Fibroblast of peridontal ligament (primary cell): ENCODE measurements around the gene ZDHHC24.
"Not testable (repeated sequence)": the region's sequence is repeated elsewhere in the genome, so short reads cannot be mapped to it uniquely, and the experiment has no call there.

Experiments
- DNase-seq: peaks from one replicate; pipeline ENCODE4 v3.0.0-alpha.2; 2010; ENCODE audit errors: extremely low read depth

The ZDHHC24 gene

DNA sequence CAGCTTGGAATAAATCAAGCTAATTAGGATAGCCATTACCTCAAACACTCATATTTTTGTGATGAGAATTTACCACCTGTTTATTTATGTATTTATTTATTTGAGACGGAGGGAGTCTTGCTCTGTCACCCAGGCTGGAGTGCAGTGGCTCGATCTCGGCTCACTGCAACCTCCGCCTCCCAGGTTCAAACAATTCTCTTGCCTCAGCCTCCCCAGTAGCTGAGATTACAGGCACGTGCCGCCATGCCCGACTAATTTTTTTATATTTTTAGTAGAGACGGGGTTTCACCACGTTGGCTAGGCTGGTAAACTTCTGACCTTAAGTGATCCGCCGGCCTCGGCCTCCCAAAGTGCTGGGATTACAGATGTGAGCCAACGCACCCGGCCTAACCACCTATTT lies 896 bp downstream of the ZDHHC24 start:
- not testable (repeated sequence) for DNase-seq

DNA sequence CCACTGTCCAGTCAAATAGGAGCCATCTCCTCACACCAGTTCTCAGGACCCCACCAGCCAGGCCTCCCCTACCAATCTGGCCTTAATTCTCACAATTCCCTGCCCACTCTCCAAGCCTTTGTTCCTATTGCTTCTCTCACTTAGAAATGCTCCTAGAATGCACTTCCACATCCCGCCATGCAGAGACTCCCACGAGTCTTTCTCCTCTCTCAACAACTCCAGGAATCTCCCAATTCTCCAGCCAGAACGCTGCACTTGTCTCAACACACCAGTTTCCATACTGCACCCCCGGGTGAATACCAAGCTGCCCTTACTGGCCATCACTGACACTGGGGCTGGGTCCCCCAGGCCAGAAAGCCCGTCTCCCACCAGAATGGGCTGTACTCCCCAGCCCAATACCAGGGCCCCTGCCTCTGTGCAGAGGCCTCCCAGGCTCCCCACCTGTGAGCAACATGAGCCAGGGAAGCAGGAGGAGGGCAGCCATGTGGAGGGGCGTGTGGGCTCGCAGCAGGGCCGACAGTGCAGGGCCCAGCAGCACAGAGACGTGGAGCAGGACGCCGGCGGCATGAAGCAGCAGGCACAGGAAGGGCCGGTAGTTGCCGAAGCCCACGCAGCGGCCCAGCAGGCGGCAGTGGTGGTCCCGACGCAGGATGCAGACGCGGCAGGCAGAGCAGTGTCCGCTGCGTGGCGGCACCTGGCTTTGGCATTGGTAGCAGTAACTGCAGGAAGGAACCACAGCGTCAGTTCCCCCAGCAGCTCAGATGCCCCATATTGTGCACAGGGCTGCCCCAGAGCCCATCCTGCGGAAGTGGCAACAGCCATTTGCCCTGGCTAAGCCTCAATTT lies 2.4 kb downstream of the ZDHHC24 start:
- peak; percentile 34 for DNase-seq

DNA sequence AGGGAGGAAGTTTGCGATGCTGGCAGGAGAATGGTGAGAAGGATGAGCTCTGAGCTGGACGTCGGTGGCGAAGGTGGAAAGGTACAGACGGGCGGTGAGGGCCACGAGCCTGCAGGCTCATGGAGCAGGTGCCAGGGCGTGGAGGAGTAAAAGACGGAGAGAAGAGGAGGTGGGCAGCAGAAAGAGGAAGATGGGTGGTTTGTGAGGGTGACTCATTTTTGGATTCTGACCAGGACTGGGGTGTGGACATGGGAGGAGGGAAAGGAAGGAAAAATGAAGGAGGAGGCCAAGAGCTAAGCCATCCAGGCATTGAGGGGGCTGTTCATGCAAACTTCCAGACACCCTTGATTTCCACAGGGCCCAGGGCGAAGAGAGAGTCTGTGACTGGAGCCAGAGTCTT lies 3.5 kb downstream of the ZDHHC24 start:
- peak; percentile 22 for DNase-seq

DNA sequence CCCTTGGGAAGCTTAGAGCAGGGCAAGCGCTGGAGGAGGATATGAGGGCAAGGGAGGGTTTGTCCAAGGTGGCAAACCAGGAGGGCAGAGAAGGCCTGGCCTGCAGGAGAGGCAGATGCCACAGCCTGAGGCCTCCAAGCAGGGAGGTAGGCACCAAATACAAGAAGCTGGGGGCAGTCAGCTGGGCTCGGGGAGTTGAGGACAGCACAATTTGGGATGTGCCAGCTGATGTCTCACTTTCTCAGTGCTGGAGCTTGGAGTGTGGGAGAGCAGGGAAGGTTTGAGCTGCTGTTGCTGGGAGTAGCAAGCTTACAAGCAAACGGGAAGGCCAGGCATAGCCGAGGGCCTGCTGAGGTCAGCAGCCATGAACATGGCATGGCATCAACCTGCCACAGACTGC lies 4.0 kb downstream of the ZDHHC24 start:
- no peak for DNase-seq

DNA sequence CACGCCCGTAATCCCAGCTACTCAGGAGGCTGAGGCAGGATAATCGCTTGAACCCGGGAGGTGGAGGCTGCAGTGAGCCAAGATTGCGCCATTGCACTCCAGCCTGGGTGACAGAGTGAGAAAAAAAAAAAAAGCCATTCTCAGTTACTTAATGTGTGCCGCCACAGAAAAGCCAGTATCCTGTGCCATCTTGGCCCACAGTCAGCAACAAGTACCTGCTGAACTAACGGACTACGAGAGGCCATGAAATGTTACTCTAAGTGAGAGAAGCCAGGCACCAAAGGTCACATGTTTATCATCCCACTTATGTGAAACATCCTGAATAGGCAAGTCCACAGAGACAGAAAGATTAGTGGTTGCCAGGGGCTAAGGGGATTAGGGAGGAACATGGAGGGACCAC lies 5.2 kb downstream of the ZDHHC24 start:
- not testable (repeated sequence) for DNase-seq

DNA sequence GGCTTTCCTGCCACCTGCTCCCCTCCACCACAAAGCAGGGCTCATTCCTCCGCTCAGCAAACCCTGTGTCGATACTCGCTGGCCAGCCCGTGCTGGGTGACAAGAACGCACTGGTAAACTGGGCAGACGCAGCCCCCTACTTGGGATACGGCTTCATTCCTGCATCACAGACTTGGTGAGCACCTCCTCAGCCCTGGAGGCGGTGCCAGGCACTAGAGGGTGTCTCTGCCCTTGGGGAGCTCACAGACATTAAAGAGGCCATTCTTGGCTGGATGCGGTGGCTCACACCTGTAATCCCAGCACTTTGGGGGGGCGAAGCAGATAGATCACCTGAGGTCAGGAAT lies 6.0 kb downstream of the ZDHHC24 start:
- DNase-seq = no peak

DNA sequence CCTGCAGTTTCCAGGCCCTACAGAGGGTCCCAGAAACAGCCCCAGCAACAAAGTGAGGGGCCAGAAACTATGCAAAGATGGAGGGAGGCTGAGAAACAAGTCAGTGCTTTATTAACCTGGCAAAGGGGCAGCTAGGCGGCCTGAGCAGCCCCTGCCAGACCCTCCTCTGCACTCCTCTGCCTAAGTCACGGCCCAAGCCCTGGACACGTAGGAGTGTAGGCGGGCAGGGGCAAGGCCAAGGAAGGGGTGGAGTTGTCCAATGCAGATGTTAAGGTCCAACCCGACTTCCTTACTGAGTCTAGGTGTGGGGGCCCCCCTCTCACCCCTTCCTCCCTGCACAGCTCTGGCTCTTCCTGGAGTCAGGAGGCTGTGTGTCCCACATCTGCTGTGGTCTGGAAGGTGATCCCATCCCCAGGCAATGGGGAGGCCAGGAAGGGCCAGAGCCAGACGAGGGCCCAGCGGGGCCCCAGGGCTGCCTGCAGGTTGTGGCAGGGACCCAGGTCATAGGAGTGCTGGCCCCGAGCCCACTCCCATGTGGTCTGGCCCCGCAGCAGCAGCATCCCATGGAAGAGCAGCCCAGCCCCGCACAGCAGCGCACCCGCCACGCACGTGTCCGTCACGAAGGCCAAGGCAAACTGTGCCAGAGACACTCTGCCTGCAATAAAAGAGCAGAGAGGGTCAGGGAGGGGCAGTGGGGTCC lies 6.5 kb downstream of the ZDHHC24 start:
- DNase-seq = no peak

DNA sequence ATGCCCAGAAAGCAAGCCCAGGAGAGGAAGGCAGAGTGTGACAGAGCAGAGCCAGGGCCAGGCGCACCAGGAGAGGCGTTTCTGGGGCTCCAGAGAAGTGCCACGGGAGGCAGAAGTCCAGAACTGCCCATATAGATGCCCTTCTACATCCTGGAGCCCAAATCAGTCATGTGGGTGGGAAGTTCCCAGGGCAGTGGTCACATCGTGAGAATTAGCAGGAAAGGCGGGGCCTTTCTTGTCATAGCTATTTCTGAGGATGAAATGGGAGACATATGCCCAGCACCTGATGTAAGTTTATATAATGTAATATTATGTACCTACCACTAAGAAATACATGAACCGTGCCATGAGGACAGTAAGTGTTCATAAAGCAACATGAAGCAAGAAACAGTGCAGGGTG lies 13.1 kb downstream of the ZDHHC24 start:
- DNase-seq = no peak

DNA sequence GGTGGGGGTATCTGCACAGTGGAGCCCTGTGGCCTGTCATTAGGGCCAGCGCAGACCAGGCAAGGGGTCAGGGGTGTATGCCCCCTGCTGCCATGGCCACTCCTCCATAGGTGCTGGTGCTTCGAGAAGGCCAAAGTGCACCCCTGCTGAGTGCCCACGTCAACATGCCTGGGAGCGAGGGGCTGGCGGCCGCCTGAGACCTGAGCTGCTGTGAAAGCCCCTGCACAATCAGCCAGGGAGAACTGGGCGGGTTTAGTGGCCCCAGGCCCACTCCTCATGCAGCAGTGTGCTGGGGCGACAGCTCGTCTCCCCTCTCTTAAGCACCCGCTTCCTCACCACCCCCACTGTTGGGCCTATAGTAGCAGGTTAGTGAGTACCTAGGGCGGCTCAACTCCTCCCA lies 14.0 kb downstream of the ZDHHC24 start:
- DNase-seq = no peak

DNA sequence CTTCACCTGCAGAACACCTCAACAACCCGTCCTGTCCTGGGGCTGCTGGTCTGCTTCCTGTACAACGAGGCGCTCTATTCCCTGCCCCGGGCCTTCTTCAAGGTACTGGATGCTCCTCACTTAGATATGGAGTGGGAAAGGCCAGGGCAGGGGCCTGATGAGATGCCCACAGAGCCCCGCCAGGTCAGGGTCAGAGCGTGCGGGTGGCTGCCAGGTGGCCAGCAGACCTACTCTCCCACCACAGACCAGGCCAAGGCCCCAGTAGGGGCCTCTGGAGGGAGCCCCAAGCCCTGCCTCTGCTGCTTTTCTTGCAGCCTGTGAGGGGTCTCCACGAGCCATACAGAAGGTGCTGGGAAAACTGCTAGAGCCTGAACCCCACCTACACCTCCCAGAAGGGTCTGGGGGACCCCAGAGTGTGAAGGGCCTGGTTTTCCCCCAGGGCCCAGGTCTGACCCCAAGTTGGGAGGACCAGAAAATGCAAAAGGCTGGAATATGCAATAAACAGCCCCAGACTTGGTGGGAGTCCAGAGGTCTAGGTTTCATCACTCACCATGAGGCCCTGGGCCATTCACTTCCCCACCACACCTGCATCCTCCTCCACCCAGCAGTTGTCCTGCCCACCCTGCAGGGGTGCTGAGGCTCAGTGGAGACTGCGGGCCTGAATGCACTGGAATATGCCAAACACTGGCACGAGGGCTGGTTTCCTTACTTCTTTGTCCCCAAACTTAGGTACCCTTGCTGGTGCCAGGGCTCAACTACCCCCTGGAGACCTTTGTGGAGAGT lies 14.7 kb downstream of the ZDHHC24 start:
- DNase-seq = no peak

DNA sequence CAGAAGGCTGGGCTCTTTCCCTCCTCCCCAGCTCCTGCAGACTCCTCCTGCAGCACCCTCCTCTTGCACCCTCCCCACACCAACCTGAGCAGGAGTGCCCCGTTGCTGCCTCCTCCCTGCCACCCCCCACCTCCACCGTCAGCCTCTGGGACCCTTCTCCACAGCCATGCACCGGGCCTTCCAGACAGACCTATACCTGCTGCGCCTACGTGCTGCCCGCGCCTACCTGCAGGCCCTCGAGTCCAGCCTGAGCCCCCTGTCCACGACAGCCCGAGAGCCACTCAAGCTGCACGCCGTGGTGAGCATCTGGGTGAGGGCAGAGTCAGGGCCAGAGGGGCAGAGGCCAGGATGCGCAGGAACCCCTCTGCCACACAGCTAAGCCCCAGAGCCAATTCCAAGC lies 16.2 kb downstream of the ZDHHC24 start:
- no peak for DNase-seq

DNA sequence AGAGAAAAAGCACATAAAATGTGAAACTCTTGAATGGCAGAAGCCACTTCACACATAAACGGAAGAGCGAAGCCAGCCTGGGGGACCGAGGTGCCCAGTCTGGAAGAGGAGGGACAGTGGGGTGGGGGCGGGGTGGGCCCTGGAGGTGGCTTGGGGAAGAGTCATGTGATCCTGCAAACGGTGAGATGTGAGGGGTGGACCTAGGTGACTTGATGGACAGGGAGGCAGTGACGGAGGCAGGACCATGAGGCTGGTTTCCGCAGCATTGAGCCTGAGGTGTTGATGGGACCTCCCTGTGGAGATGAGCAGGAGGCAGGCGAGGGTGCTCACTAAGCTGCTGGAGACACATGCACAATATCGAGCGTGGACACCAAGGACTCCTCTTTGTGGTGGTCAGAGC lies 16.8 kb downstream of the ZDHHC24 start:
- no peak for DNase-seq

DNA sequence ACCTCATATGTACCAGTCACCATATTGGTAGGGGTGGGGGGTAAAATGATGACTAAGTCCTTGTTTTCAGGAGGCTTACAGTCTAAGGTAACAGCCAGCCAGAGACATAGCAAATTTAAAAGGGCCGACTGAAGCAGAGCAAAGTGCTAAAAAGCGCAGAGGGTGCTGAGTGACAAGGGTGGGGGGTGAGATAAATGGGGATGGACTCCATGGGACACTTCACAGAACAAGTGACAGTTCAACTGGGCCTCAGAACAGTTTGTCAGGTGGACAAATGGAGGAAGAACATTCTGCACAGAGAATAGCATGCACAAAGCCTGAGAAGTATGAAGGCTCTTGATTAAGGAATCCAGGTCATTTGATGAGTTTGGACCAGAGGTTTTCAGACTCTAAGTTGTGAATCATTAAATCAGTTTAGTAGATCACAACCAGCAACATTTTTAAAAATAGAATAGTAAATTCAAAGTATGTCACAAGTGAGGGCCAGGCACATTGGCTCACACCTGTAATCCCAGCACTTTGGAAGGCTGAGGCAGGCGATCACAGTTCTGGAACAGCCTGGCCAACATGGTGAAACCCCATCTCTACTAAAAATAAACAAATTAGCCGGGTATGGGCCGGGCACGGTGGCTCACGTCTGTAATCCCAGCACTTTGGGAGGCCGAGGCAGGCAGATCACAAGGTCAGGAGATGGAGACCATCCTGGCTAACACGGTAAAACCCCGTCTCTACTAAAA lies 21.4 kb downstream of the ZDHHC24 start:
- no peak for DNase-seq

DNA sequence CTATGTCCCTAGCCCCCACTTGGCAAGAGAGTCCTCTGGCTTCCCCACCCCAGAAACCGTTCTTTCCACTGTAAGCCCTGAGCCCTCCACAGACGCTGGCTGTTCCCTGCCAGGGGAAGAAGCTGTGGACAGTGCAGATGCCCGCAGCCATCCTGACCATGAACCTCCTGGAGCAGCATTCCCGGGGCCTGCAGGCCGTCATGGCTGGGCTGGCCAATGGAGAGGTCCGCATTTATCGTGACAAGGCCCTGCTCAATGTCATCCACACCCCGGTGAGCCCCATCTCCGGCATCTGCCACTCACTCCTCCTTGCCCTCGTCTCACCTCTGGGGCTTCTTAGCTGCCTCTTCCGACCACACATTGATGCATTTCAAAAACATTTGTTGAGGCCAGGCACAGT lies 22.2 kb downstream of the ZDHHC24 start:
- no peak for DNase-seq

DNA sequence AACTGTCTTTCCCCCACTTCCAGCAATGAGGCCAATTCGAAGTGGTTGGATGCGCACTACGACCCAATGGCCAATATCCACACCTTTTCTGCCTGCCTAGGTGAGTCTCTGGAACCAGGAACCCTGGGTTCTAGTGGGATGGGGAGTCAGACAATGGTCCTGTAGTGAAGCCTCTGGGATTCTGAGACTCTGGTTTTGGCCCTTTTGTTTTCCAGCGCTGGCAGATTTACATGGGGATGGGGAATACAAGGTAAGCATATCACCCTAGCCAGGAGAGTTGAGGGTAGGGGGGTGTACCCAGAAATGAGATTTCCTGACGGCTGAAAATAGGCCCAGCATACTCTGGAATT lies 34.9 kb downstream of the ZDHHC24 start:
- no peak for DNase-seq

DNA sequence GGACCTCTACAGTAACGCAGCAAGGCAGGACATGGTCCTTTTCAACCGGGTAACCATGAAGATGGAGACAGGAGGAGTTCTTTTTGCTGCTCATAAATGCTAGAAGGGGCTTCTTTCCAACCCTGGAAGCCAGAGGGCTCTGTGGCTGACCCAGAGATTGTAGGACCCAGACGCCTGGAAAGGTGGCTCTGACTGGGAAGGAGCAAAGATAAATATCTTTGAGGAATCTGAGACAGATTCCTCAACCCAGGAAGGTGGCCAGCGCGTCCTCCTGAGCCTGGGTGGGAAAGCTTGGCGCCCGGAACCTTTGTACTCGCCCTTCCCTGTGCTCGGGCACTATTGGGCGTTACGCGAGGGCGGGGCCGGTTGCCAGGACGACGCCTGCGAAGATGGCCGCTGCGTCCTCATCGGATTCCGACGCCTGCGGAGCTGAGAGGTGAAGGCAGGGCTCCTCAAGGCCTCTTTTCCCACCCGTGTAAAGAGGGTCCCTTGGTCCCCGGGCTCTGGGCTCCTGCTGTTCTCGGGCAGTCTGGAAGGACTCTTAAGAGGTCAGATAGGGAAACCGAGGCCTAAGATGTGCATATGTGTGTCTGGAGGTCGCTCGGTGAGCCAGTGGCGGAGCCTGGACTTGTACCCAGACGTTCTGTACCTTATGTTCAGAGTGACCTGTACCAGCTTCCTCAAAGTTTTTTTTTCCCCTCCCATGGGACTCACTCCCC lies 35.4 kb downstream of the ZDHHC24 start, which contains the start of gene BBS1:
BBS1 (plus strand) TSS at position 365 of the 719 bp plus-strand sequence; CDS start at position 390, 25 bp downstream.
- DNase-seq = peak; percentile 73

DNA sequence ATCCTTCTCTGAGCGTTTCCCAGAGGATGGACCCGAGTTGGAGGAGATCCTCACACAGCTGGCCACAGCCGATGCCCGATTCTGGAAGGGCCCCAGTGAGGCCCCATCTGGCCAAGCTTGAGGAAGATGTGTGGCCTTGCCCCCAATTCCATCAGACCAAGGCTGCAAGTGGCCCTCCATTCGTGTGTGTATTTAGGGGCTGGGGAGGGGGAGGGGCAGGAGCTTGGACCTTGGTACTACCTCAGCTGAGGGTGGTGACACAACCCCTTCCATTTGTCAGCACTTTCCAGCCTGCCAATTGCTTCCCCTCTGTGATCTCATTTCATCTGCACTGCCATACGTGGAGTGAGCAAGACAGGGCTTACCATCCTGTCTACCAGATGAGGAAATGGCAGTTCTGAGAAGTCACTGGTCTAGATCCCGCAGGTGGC lies 36.7 kb downstream of the ZDHHC24 start:
- DNase-seq = no peak

DNA sequence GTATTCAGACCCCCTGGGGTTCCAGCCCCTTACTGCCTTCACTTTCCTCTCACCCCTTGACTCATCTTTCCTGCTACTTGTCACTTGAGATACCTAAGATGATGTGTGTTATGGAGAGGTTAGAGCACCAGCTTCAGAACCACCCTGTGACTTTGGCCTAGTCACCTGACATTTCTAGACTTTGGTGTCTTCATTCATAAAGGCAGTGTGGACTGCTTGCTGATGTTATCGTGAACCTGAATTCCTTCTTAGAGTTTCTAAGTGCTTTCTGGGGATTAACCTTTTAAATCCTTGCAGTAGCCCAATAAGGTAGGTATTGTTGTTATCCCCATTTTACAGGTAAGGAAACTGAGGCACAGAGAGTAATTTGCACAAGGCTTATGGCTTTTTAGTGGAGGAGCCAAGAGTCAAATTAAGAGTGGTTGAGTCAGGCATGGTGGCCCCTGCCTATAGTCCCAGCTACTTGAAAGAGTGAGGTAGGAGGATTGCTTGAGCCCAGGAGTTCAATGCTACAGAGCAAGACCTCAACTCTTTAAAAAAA lies 40.5 kb downstream of the ZDHHC24 start:
- no peak for DNase-seq

DNA sequence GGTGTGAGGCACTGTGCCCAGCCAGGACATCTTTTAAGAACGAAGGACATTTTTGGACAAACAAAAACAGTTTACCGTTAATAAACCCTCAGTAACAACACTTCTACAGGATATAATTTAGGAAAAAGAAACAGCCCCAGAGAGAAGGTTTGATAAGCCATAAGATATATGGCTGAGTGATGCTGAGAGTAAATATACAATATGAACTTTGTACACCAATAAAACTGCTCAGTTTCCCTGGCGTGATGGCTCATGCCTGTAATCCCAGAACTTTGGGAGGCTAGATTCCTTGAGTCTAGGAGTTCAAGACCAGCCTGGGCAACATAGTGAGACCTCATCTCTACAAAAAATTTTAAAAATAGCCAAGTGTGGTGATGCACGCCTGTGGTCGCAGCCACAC lies 47.3 kb downstream of the ZDHHC24 start:
- DNase-seq = no peak

DNA sequence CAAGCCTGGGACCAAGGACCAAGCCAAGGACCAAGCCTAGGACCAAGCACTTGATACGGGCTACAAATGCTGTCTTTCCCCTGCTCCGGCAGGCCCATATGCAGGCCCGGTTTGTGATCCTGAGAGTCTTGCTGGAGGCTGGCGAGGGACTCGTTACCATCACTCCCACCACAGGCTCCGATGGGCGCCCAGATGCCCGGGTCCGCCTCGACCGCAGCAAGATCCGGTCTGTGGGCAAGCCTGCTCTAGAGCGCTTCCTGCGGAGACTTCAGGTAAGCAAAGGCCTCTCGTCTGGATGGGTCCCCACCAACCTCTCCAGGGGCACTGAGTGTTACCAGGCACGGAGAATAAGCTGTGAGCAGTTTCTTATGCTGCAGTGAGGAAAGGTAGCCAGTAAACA lies 48.6 kb downstream of the ZDHHC24 start:
- DNase-seq = no peak

DNA sequence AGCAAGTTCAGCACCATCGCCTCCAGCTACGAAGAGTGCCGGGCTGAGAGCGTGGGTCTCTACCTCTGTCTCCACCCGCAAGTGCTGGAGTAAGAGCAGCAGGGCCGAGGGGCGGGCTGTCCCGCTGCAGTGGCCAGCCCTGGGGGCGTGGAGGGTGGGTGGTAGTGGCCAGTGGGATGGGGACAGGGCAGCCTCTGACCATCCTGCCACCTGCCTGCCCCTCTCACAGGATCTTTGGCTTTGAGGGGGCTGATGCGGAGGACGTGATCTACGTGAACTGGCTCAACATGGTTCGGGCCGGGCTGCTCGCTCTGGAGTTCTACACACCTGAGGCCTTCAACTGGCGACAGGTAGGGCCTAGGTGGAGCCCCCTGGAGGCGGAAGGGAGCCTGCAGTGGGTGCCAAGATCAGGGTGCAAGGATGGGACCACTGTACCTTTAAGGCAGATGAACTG lies 50.4 kb downstream of the ZDHHC24 start:
- DNase-seq = no peak
